Astrocyte (in vitro differentiated cells and primary cell): ENCODE measurements around the gene POLR1C. TPM values are rescaled to one million over a fixed set of nuclear protein-coding genes. Genes with fewer than 3 reads are reported as not detected.

Experiments
- DNase-seq: peaks from one replicate; pipeline ENCODE4 v3.0.0-alpha.2; 2010; ENCODE audit warnings: low read depth
- FAIRE-seq: peaks from 2 replicates; lab custom pipeline; 2011; peaks lifted over from hg19 to GRCh38; lab: Jason Lieb, UNC
- H2AFZ ChIP-seq: 2 replicates; pipeline ENCODE4 v1.6.0; 2012; ENCODE audit warnings: low read depth, low read length, inconsistent platforms
- H3K27ac ChIP-seq: 2 replicates; pipeline ENCODE4 v1.5.1; 2011; ENCODE audit warnings: low read depth, low read length, inconsistent platforms
- H3K27me3 ChIP-seq: 2 replicates; pipeline ENCODE4 v1.6.0; 2011; ENCODE audit warnings: low read length, inconsistent platforms; ENCODE audit not compliant: insufficient read depth
- H3K36me3 ChIP-seq: 2 replicates; pipeline ENCODE4 v1.5.1; 2011; ENCODE audit warnings: low read length, inconsistent platforms; ENCODE audit not compliant: insufficient read depth
- H3K4me1 ChIP-seq: 2 replicates; pipeline ENCODE4 v1.5.1; 2011; ENCODE audit warnings: low read length, inconsistent platforms; ENCODE audit not compliant: insufficient read depth
- H3K4me2 ChIP-seq: 2 replicates; pipeline ENCODE4 v1.6.0; 2012; ENCODE audit warnings: low read length, inconsistent platforms
- H3K4me3 ChIP-seq: 2 replicates; pipeline ENCODE4 v1.5.1; 2011; ENCODE audit warnings: low read depth, mild to moderate bottlenecking, low read length, inconsistent platforms; ENCODE audit not compliant: insufficient read depth
- H3K79me2 ChIP-seq: 2 replicates; pipeline ENCODE4 v1.6.0; 2012; ENCODE audit warnings: mild to moderate bottlenecking, low read length, inconsistent platforms; ENCODE audit not compliant: insufficient read depth
- H3K9ac ChIP-seq: 2 replicates; pipeline ENCODE4 v1.6.0; 2012; ENCODE audit warnings: mild to moderate bottlenecking, low read length, inconsistent platforms
- H3K9me3 ChIP-seq: 2 replicates; pipeline ENCODE4 v1.5.1; 2012; ENCODE audit warnings: low read depth, mild to moderate bottlenecking, low read length, inconsistent platforms; ENCODE audit not compliant: insufficient read depth
- H4K20me1 ChIP-seq: 2 replicates; pipeline ENCODE4 v1.6.0; 2012; ENCODE audit warnings: low read length, inconsistent platforms; ENCODE audit not compliant: insufficient read depth
- H3K27ac Mint-ChIP-seq: one replicate; pipeline ENCODE4 v1.8.0; 2021; ENCODE audit warnings: mild to moderate bottlenecking, mixed read lengths; ENCODE audit not compliant: unreplicated experiment
- H3K27me3 Mint-ChIP-seq: one replicate; pipeline ENCODE4 v1.8.0; 2021; ENCODE audit warnings: low read depth, mixed read lengths; ENCODE audit not compliant: unreplicated experiment
- H3K36me3 Mint-ChIP-seq: one replicate; pipeline ENCODE4 v1.8.0; 2021; ENCODE audit warnings: low read depth, mixed read lengths; ENCODE audit not compliant: unreplicated experiment
- H3K4me1 Mint-ChIP-seq: one replicate; pipeline ENCODE4 v1.8.0; 2021; ENCODE audit warnings: low read depth, mixed read lengths; ENCODE audit not compliant: unreplicated experiment
- H3K4me3 Mint-ChIP-seq: one replicate; pipeline ENCODE4 v1.8.0; 2021; ENCODE audit warnings: mild to moderate bottlenecking, moderate library complexity, mixed read lengths; ENCODE audit not compliant: unreplicated experiment
- H3K9me3 Mint-ChIP-seq: one replicate; pipeline ENCODE4 v1.8.0; 2021; ENCODE audit warnings: mild to moderate bottlenecking, mixed read lengths; ENCODE audit not compliant: unreplicated experiment
- EZH2 ChIP-seq: IDR thresholded peaks from 2 replicates; pipeline ENCODE4 v1.6.1; 2012; ENCODE audit warnings: mild to moderate bottlenecking, low read length, inconsistent platforms; ENCODE audit not compliant: insufficient read depth
- total RNA-seq: library from RNA; stranded (reverse); gene quantifications from 2 replicates; pipeline ENCODE4 v1.2.1, GENCODE V29; 2021
- TF ChIP-seq, protein P1 (sequence below): IDR thresholded peaks from 2 replicates; pipeline ENCODE4 v1.5.1; 2011; ENCODE audit warnings: low read depth, mild to moderate bottlenecking, inconsistent platforms, low read length, moderate library complexity; ENCODE audit not compliant: insufficient read depth

Gene POLR1C
- total RNA-seq, 1 donor from 2014 or later, result 41.8 TPM

DNA sequence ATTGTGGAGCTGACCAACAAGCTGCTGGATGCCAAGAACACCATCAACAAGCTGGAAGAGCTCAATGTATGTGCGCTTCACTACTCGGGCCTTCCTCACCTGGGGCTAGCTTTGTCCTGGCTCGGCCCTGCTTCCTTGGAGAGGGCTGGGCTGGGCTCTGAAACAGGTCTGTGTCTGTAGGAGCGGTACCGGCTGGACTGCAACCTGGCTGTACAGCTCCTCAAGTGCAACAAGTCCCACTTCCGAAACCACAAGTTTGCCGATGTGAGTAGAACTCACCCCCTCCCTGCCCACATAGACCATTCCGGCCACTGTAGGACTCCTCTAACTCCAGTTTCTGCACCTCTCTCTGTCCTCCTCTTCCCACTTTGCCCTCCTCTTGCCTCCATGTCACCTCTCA lies 13.4 kb upstream of the POLR1C start:
- Histone ChIP-seq H3K9me3 (no peaks in the 10 kb centered on the region), H3K4me1 (no peaks in the 10 kb centered on the region), H3K27me3 (no peaks in the 10 kb centered on the region), H2AFZ (no peak overlapping the region), H3K9ac (no peak overlapping the region), H3K27ac (no peak overlapping the region), H3K36me3 (peaks cover 26% of the 10 kb centered on the region), H3K79me2 (no peaks in the 10 kb centered on the region), H3K4me2 (no peak overlapping the region), H3K4me3 (no peak overlapping the region), H4K20me1 (peaks cover 20% of the 10 kb centered on the region)
- Mint-ChIP-seq H3K27me3 (peaks cover 9% of the 10 kb centered on the region), H3K9me3 (no peaks in the 10 kb centered on the region), H3K4me3 (no peak overlapping the region), H3K4me1 (no peaks in the 10 kb centered on the region), H3K36me3 (peaks cover 32% of the 10 kb centered on the region), H3K27ac (no peak overlapping the region)
- TF ChIP-seq EZH2, result no peak
- TF ChIP-seq, protein P1, sequence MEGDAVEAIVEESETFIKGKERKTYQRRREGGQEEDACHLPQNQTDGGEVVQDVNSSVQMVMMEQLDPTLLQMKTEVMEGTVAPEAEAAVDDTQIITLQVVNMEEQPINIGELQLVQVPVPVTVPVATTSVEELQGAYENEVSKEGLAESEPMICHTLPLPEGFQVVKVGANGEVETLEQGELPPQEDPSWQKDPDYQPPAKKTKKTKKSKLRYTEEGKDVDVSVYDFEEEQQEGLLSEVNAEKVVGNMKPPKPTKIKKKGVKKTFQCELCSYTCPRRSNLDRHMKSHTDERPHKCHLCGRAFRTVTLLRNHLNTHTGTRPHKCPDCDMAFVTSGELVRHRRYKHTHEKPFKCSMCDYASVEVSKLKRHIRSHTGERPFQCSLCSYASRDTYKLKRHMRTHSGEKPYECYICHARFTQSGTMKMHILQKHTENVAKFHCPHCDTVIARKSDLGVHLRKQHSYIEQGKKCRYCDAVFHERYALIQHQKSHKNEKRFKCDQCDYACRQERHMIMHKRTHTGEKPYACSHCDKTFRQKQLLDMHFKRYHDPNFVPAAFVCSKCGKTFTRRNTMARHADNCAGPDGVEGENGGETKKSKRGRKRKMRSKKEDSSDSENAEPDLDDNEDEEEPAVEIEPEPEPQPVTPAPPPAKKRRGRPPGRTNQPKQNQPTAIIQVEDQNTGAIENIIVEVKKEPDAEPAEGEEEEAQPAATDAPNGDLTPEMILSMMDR, result no peak
- DNase-seq (no peak), FAIRE-seq (no peak)

DNA sequence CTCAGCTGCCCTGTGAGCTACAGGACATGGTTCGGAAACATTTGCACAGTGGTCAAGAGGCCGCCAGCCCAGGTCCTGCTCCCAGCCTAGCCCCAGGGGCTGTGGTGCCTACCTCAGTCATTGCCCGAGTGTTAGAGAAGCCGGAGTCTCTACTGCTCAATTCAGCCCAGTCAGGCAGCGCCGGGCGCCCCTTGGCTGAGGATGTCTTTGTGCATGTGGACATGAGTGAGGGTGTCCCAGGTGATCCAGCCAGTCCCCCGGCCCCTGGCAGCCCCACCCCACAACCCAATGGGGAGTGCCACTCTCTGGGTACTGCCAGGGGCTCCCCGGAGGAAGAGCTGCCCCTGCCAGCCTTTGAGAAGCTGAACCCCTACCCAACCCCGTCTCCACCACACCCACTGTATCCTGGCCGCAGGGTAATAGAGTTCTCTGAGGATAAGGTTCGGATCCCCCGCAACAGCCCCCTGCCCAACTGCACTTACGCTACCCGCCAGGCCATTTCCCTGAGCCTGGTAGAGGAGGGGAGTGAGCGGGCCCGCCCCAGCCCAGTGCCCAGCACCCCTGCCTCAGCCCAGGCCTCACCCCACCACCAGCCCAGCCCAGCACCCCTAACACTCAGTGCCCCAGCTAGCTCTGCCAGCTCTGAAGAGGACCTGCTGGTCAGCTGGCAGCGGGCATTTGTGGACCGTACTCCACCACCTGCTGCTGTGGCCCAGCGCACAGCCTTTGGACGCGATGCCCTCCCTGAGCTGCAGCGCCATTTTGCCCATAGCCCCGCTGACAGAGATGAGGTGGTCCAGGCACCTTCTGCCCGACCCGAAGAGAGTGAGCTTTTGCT lies 11.9 kb upstream of the POLR1C start:
- H3K4me1 Mint-ChIP-seq, result no peaks in the 10 kb centered on the region
- H3K9me3 ChIP-seq, result no peaks in the 10 kb centered on the region
- no peak overlapping the region for H3K4me2 ChIP-seq
- DNase-seq, result no peak
- no peak overlapping the region for H2AFZ ChIP-seq
- peaks cover 19% of the 10 kb centered on the region for H3K27me3 Mint-ChIP-seq
- H3K36me3 Mint-ChIP-seq, result peaks cover 27% of the 10 kb centered on the region
- H3K4me3 ChIP-seq, result no peak overlapping the region
- no peaks in the 10 kb centered on the region for H3K79me2 ChIP-seq
- H3K27ac Mint-ChIP-seq, result no peak overlapping the region
- no peak for TF ChIP-seq EZH2
- TF ChIP-seq, protein P1, result no peak
- no peak overlapping the region for H3K9ac ChIP-seq
- H3K27ac ChIP-seq, result no peak overlapping the region
- peaks cover 19% of the 10 kb centered on the region for H4K20me1 ChIP-seq
- no peaks in the 10 kb centered on the region for H3K9me3 Mint-ChIP-seq
- FAIRE-seq, result no peak
- H3K27me3 ChIP-seq, result no peaks in the 10 kb centered on the region
- peak overlapping the region; percentile 23 for H3K4me3 Mint-ChIP-seq
- peaks cover 16% of the 10 kb centered on the region for H3K36me3 ChIP-seq
- H3K4me1 ChIP-seq, result peaks cover 5% of the 10 kb centered on the region

DNA sequence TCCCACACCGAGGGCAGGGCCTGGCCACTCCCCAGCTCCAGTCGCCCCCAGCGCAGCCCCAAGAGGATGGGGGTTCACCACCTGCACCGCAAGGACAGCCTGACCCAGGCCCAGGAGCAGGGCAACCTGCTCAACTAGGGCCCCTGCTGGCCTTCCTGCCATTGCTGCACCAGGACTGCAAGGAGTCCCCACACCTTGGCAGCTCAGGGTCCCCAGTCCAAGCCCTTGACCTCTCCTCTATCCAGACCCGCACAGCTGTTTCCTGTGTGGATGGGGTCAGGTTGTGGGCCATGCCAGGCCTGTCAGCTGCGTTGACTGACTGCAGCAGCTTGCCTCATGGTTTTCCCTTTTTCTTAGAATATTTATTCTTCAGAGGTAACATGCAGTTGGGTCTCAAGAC lies 11.2 kb upstream of the POLR1C start:
- Histone ChIP-seq H2AFZ (no peak overlapping the region), H3K79me2 (no peaks in the 10 kb centered on the region), H3K9me3 (no peaks in the 10 kb centered on the region), H3K27ac (no peak overlapping the region), H3K4me3 (no peak overlapping the region), H3K4me1 (peaks cover 10% of the 10 kb centered on the region), H3K4me2 (no peak overlapping the region), H4K20me1 (peaks cover 19% of the 10 kb centered on the region), H3K36me3 (peaks cover 12% of the 10 kb centered on the region), H3K9ac (no peak overlapping the region), H3K27me3 (no peaks in the 10 kb centered on the region)
- DNase-seq (no peak), FAIRE-seq (no peak)
- Mint-ChIP-seq H3K36me3 (peaks cover 24% of the 10 kb centered on the region), H3K9me3 (no peaks in the 10 kb centered on the region), H3K4me1 (no peaks in the 10 kb centered on the region), H3K27ac (no peak overlapping the region), H3K4me3 (no peak overlapping the region), H3K27me3 (peaks cover 19% of the 10 kb centered on the region)
- TF ChIP-seq, protein P1, result no peak
- no peak for TF ChIP-seq EZH2
